Transverse colon (tissue), 4 donors: ENCODE data around the gene EDNRA. TPM values are rescaled to one million over a fixed set of nuclear protein-coding genes. Genes with fewer than 3 reads are reported as not detected.

Experiments used
- DNase-seq: peaks from one replicate; pipeline ENCODE4 v3.0.0-alpha.2; 2019
- H3K27ac ChIP-seq, 4 donors: fragments of 200-600 bp; sonication (generic); 2 replicates each; pipeline ENCODE4 v1.5.1; 2016 to 2018; ENCODE audit warnings: inconsistent platforms in 4 of 4
- H3K27me3 ChIP-seq: fragments of 200-600 bp; sonication (generic); 2 replicates; pipeline ENCODE4 v1.5.1; 2017; ENCODE audit warnings: inconsistent platforms
- H3K36me3 ChIP-seq, 4 donors: fragments of 200-600 bp; sonication (generic); 2 replicates each; pipeline ENCODE4 v1.5.1; 2017 to 2019; ENCODE audit warnings: inconsistent platforms in 4 of 4
- H3K4me1 ChIP-seq, 4 donors: fragments of 200-600 bp; sonication (generic); 2 replicates each; pipeline ENCODE4 v1.5.1; 2017 to 2020; ENCODE audit warnings: inconsistent platforms in 4 of 4
- H3K4me3 ChIP-seq, 4 donors: fragments of 200-600 bp; sonication (generic); 1 replicate in 1 of 4; 2 replicates in 3 of 4; pipeline versions ENCODE4 v1.5.1 to v1.6.1; 2017 to 2019; ENCODE audit warnings: inconsistent platforms in 4 of 4
- H3K9me3 ChIP-seq, 2 donors: fragments of 200-600 bp; sonication (generic); 2 replicates each; pipeline ENCODE4 v1.5.1; 2017 to 2019; ENCODE audit warnings: inconsistent platforms in 2 of 2
- CTCF ChIP-seq, 5 experiments: fragments of 200-600 bp in 3 of 5; fragments of 450-650 bp in 2 of 5; sonication (generic) in 3 of 5; IDR thresholded peaks; 1 replicate in 2 of 5; 2 replicates in 3 of 5; pipeline ENCODE4 v1.5.1; 2016 to 2017; ENCODE audit warnings: antibody characterized with exemption in 5 of 5, inconsistent platforms in 3 of 5, mild to moderate bottlenecking in 2 of 5, moderate library complexity in 1 of 5
- EP300 ChIP-seq: sonication (generic); formaldehyde crosslinking; IDR thresholded peaks from one replicate; pipeline ENCODE4 v1.6.1; 2017; ENCODE audit warnings: antibody characterized with exemption, low read depth
- POLR2A ChIP-seq: fragments of 450-650 bp; IDR thresholded peaks from one replicate; pipeline ENCODE4 v1.6.1; 2016; ENCODE audit warnings: antibody characterized with exemption, mild to moderate bottlenecking, moderate library complexity
- POLR2AphosphoS5 ChIP-seq, 3 donors: sonication (generic); formaldehyde crosslinking; IDR thresholded peaks; one replicate each; pipeline ENCODE4 v1.6.1; 2016; ENCODE audit warnings: antibody characterized with exemption in 3 of 3
- WGBS, 2 donors: methylation state at CpG; one replicate each; pipeline ENCODE4 v1.1.5; 2018; ENCODE audit warnings: low coverage in 1 of 2; 5-methylcytosine and 5-hydroxymethylcytosine counted together
- in situ Hi-C, 4 donors: fragments of 200-750 bp; cut with MboI; loops; one replicate each; pipeline versions ENCODE4 v1.15.0 to v1.15.1; 2017; ENCODE audit warnings: low sequenced_read_pairs in 3 of 4, low pct_ligation_motif_present in 1 of 4, low pct_unique_long_range_greater_than_20kb in 1 of 4
- intact Hi-C: fragments of 100-400 bp; cut with DNase I; formaldehyde crosslinking; loops from one replicate; pipeline ENCODE4 v1.15.1; 2023; ENCODE audit warnings: low total_unique reads
- total RNA-seq, 4 donors: library from RNA; depleted of rRNA; stranded (reverse); fragments of >200 nt; gene quantifications; one replicate each; pipeline ENCODE4 v1.1.0, GENCODE V29; 2016

Gene EDNRA
- total RNA-seq, 4 donors from 2014 or later = 0.55 to 3.8 (median 1.1) TPM; not detected in 1

GRCh38 chr4:147488556-147488955, 7.7 kb downstream of the EDNRA start:
- no peak for TF ChIP-seq POLR2AphosphoS5 (IDR thresholded peaks at IDR 0.05)
- no peak for TF ChIP-seq CTCF (IDR thresholded peaks at IDR 0.05)
- no peak for TF ChIP-seq EP300

GRCh38 chr4:147491086-147491485, 10.2 kb downstream of the EDNRA start:
- in situ Hi-C loops = no loop called here
- TF ChIP-seq POLR2AphosphoS5 (IDR thresholded peaks at IDR 0.05) = no peak
- no peak for TF ChIP-seq EP300
- TF ChIP-seq POLR2A = no peak
- no peak for TF ChIP-seq CTCF (IDR thresholded peaks at IDR 0.05)
- WGBS, 2 donors = 65% methylated on average over 2 of the region's 2 CpGs; no CpG with 5 or more reads in 1 of the 2 donors
- DNase-seq = no peak
- H3K4me1 ChIP-seq = no peaks in the 10 kb centered on the region
- H3K27ac ChIP-seq = no peak overlapping the region
- H3K36me3 ChIP-seq = no peaks in the 10 kb centered on the region
- H3K4me3 ChIP-seq = no peak overlapping the region
- no peaks in the 10 kb centered on the region for H3K27me3 ChIP-seq
- H3K9me3 ChIP-seq = no peaks in the 10 kb centered on the region
- intact Hi-C loops = no loop called here

More at GRCh38 chr4:147488556-147488955, 7.7 kb downstream of the EDNRA start:
- in situ Hi-C loops (no loop called here), intact Hi-C loops (no loop called here)
- Histone ChIP-seq H3K27ac (no peak overlapping the region), H3K36me3 (no peaks in the 10 kb centered on the region), H3K4me1 (no peaks in the 10 kb centered on the region), H3K4me3 (no peak overlapping the region), H3K9me3 (no peaks in the 10 kb centered on the region), H3K27me3 (no peaks in the 10 kb centered on the region)
- WGBS, 2 donors = 74 to 100% methylated on average over 1 of the region's 1 CpG
- no peak for DNase-seq

GRCh38 chr4:147492306-147492705, 11.4 kb downstream of the EDNRA start:
- no peaks in the 10 kb centered on the region for H3K9me3 ChIP-seq
- H3K27ac ChIP-seq = no peak overlapping the region
- H3K4me1 ChIP-seq = no peaks in the 10 kb centered on the region
- in situ Hi-C loops = no loop called here
- 48 to 56% methylated on average over 2 of the region's 2 CpGs for WGBS, 2 donors
- TF ChIP-seq POLR2A (no peak), POLR2AphosphoS5 (IDR thresholded peaks at IDR 0.05) (no peak)
- no peak overlapping the region for H3K4me3 ChIP-seq
- no peaks in the 10 kb centered on the region for H3K36me3 ChIP-seq
- intact Hi-C loops = no loop called here
- no peaks in the 10 kb centered on the region for H3K27me3 ChIP-seq
- no peak for DNase-seq

- Histone ChIP-seq H3K36me3 (no peaks in the 10 kb centered on the region), H3K27ac (no peak overlapping the region), H3K9me3 (no peaks in the 10 kb centered on the region), H3K4me3 (no peak overlapping the region), H3K27me3 (no peaks in the 10 kb centered on the region), H3K4me1 (no peaks in the 10 kb centered on the region)
- no peak for DNase-seq
- 57 to 62% methylated on average over 5 to 6 of the region's 6 CpGs for WGBS, 2 donors
- intact Hi-C loops (no loop called here), in situ Hi-C loops (no loop called here)
- TF ChIP-seq CTCF (IDR thresholded peaks at IDR 0.05) (no peak), POLR2AphosphoS5 (IDR thresholded peaks at IDR 0.05) (no peak), EP300 (no peak), POLR2A (no peak)
These were observed 11.9 kb downstream of the EDNRA start for GRCh38 chr4:147492761-147493160.

GRCh38 chr4:147493307-147493706, 12.4 kb downstream of the EDNRA start:
- H3K36me3 ChIP-seq = no peaks in the 10 kb centered on the region
- no peak overlapping the region for H3K27ac ChIP-seq
- H3K4me1 ChIP-seq = no peaks in the 10 kb centered on the region
- no peak overlapping the region for H3K4me3 ChIP-seq
- no peaks in the 10 kb centered on the region for H3K27me3 ChIP-seq
- TF ChIP-seq EP300 (no peak), CTCF (IDR thresholded peaks at IDR 0.05) (no peak), POLR2A (no peak), POLR2AphosphoS5 (IDR thresholded peaks at IDR 0.05) (no peak)
- 71 to 88% methylated on average over 1 of the region's 1 CpG for WGBS, 2 donors
- intact Hi-C loops = no loop called here
- no peak for DNase-seq
- in situ Hi-C loops = no loop called here
- H3K9me3 ChIP-seq = no peaks in the 10 kb centered on the region
